ENCODE data around the gene MAGI2.

Gene MAGI2

GRCh38 chr7:78395298-78396036 lies 1058.0 kb downstream of the MAGI2 start:
- no peak for DNase-seq

- no peak for DNase-seq
Observed at GRCh38 chr7:78389022-78389421, 1064.4 kb downstream of the MAGI2 start.

GRCh38 chr7:78386520-78386919 lies 1066.9 kb downstream of the MAGI2 start:
- no peak for DNase-seq

- no peak for DNase-seq
Observed at GRCh38 chr7:78383096-78383880, 1070.2 kb downstream of the MAGI2 start.

GRCh38 chr7:78379148-78379547 lies 1074.3 kb downstream of the MAGI2 start:
- DNase-seq, result no peak

- no peak for DNase-seq
Observed at GRCh38 chr7:78377532-78377931, 1075.9 kb downstream of the MAGI2 start.

- no peak for DNase-seq
Observed at GRCh38 chr7:78370936-78371335, 1082.5 kb downstream of the MAGI2 start.

GRCh38 chr7:78368771-78369170 lies 1084.7 kb downstream of the MAGI2 start:
- DNase-seq, result no peak

GRCh38 chr7:78367280-78367773 lies 1086.1 kb downstream of the MAGI2 start:
- DNase-seq, result no peak

- DNase-seq, result no peak
Observed at GRCh38 chr7:78363866-78364265, 1089.6 kb downstream of the MAGI2 start.

GRCh38 chr7:78359836-78360235 lies 1093.6 kb downstream of the MAGI2 start:
- DNase-seq, result no peak

- DNase-seq, result no peak
Observed at GRCh38 chr7:78357709-78358108, 1095.8 kb downstream of the MAGI2 start.

GRCh38 chr7:78355834-78356233 lies 1097.6 kb downstream of the MAGI2 start:
- no peak for DNase-seq

GRCh38 chr7:78350926-78351325 lies 1102.5 kb downstream of the MAGI2 start:
- DNase-seq, result no peak

- DNase-seq, result no peak
Observed at GRCh38 chr7:78350391-78350790, 1103.1 kb downstream of the MAGI2 start.

- no peak for DNase-seq
Observed at GRCh38 chr7:78346827-78347226, 1106.6 kb downstream of the MAGI2 start.

GRCh38 chr7:78345979-78346378 lies 1107.5 kb downstream of the MAGI2 start:
- DNase-seq, result no peak

GRCh38 chr7:78345293-78345911 lies 1108.1 kb downstream of the MAGI2 start:
- DNase-seq, result no peak

- no peak for DNase-seq
Observed at GRCh38 chr7:78334426-78334825, 1119.0 kb downstream of the MAGI2 start.

- no peak for DNase-seq
Observed at GRCh38 chr7:78333530-78334425, 1119.7 kb downstream of the MAGI2 start.

GRCh38 chr7:78329001-78329655 lies 1124.3 kb downstream of the MAGI2 start:
- DNase-seq, result no peak

- no peak for DNase-seq
Observed at GRCh38 chr7:78327718-78328117, 1125.7 kb downstream of the MAGI2 start.

Measured in activated CD4-positive, alpha-beta T cell treated with anti-CD3 and anti-CD28 coated beads, Interleukin-2, Interleukin-6, amounts not matched to agents 100 ng/mL and 50 ng/mL, durations not matched to agents 16 hours and 8 hours (primary cell).